ENCODE measurements around the gene HS3ST4.

The HS3ST4 gene

GRCh38 chr16:26118575-26118974 lies 426.8 kb downstream of the HS3ST4 start:
- DNase-seq: no peak

GRCh38 chr16:26120729-26121128 lies 429.0 kb downstream of the HS3ST4 start:
- no peak for DNase-seq

- DNase-seq: no peak
Observed at GRCh38 chr16:26128296-26128695, 436.5 kb downstream of the HS3ST4 start.

- DNase-seq: no peak
Observed at GRCh38 chr16:26129997-26130396, 438.2 kb downstream of the HS3ST4 start.

GRCh38 chr16:26133416-26134093 lies 441.8 kb downstream of the HS3ST4 start:
- DNase-seq: no peak

GRCh38 chr16:26134588-26134987 lies 442.8 kb downstream of the HS3ST4 start:
- DNase-seq: no peak

- no peak for DNase-seq
Observed at GRCh38 chr16:26137956-26138355, 446.2 kb downstream of the HS3ST4 start.

GRCh38 chr16:26139091-26139490 lies 447.3 kb downstream of the HS3ST4 start:
- DNase-seq: no peak

- DNase-seq: no peak
Observed at GRCh38 chr16:26139884-26140283, 448.1 kb downstream of the HS3ST4 start.

- DNase-seq: no peak
Observed at GRCh38 chr16:26149364-26150190, 457.8 kb downstream of the HS3ST4 start.

GRCh38 chr16:26155221-26155620 lies 463.5 kb downstream of the HS3ST4 start:
- no peak for DNase-seq

GRCh38 chr16:26157319-26157718 lies 465.6 kb downstream of the HS3ST4 start:
- no peak for DNase-seq

- no peak for DNase-seq
Observed at GRCh38 chr16:26158142-26158759, 466.5 kb downstream of the HS3ST4 start.

- no peak for DNase-seq
Observed at GRCh38 chr16:26161461-26162180, 469.9 kb downstream of the HS3ST4 start.

GRCh38 chr16:26169473-26169872 lies 477.7 kb downstream of the HS3ST4 start:
- DNase-seq: no peak

GRCh38 chr16:26175944-26176343 lies 484.2 kb downstream of the HS3ST4 start:
- no peak for DNase-seq

- DNase-seq: no peak
Observed at GRCh38 chr16:26177438-26177837, 485.7 kb downstream of the HS3ST4 start.

- no peak for DNase-seq
Observed at GRCh38 chr16:26178298-26178697, 486.5 kb downstream of the HS3ST4 start.

- no peak for DNase-seq
Observed at GRCh38 chr16:26186091-26186615, 494.4 kb downstream of the HS3ST4 start.

All from C1 segment of cervical spinal cord (tissue), 14 donors.